ENCODE results near the gene CALB2.
"Not testable (repeated sequence)": the region's sequence is repeated elsewhere in the genome, so short reads cannot be mapped to it uniquely, and the experiment has no call there.

The CALB2 gene

DNA sequence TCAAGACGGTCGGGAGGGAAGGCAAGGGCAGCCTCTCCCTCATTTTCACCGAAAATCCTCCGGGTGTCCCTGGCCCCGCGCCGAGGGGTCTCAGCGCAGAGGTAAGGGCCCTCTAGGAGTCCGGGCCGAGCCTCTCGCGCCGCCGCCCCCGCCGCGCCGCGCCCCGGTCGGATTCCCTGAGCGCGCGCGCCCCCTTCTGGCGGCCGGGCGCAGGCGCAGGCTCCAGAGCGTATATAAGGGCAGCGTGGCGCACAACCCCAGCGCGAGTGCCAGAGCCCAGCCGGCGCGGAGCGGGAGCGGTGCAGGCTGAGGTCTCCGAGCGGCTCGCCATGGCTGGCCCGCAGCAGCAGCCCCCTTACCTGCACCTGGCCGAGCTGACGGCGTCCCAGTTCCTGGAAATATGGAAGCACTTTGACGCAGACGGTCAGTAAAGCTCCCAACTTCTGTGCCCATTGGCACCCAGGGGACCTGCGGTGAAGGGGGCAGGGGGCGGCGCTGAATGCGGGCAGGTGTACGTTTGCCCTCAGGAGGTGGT, at the start of gene CALB2:
Gene CALB2, plus strand, starts transcription at position 260 of the 535 bp plus-strand sequence. Its CDS starts 70 bp downstream, at position 330.
- peak; percentile 43 for DNase-seq (ENCODE audit: low read depth)

DNA sequence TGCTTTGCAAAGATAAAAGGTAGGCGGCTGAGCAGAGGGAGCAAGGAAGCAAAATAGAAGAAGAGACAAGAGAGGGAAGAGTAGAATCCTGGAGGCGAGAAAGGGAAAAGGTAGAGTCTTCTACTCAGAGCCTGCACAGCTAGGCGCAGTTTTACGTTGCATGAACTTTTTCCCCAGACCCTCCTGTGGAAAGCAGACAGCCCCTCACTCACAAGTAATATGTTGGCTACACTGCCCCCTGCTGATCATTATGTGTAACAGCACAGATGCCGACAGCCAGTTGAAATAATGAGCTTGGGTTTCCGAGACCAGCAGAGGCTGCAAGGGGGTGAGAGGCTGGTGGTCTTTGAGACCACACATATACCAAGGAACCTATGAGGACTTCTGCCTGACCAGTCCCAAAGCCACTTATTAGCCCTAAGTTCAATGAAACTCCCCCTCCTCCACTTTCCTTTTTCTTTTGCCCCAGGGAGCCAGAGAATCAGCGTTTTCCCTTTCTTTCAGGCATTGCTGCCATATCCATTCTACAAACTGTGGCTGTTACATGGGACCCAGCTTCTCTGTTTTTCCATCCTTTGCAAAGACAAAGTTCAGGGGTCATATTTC, 46.9 kb upstream of the CALB2 start:
- DNase-seq (ENCODE audit: low read depth) = no peak

DNA sequence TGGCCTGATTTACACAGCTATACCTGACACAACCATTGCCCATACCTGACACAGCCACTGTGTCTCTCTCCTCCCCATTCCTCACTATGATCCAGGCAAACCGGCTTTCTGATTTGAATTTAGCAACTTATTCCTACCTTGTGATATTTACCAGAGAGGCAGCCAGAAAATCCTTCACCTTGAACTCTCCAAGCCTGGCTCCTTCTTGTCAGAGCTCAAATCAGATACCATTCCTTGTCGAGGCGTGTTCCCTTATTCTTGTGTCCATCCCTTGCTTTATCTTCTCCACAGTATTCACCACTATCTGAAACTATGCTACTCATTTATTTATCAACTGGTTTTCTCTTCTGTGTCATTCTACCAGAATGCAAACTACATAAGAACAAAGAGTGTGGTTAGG, 44.9 kb upstream of the CALB2 start:
- DNase-seq (ENCODE audit: low read depth) = not testable (repeated sequence)

GRCh38 chr16:71315269-71315668, 43.3 kb upstream of the CALB2 start:
- no peak for DNase-seq (ENCODE audit: low read depth)

GRCh38 chr16:71319999-71320398, 38.5 kb upstream of the CALB2 start:
- no peak for DNase-seq (ENCODE audit: low read depth)

GRCh38 chr16:71327720-71328119, 30.8 kb upstream of the CALB2 start:
- DNase-seq (ENCODE audit: low read depth) = no peak

DNA sequence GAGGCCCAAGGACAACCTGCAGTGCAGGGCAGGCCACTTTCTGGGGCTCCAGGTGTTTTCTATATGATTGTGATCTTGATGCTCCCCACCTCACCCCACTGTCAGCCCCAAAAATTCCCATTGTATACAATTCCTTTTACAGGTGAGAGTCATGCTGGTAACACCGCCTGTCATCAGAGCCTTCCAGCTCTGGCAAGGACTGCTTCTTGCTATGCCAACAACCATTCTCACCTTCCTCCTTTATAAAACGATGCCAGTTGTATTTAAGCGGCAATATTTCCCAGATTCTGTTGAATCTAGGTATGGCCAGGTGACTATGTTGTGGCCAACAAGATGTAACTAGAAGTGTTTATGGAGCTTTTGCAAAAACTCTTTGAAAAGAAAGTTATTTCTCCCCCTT, 30.4 kb upstream of the CALB2 start:
- DNase-seq (ENCODE audit: low read depth) = no peak

DNA sequence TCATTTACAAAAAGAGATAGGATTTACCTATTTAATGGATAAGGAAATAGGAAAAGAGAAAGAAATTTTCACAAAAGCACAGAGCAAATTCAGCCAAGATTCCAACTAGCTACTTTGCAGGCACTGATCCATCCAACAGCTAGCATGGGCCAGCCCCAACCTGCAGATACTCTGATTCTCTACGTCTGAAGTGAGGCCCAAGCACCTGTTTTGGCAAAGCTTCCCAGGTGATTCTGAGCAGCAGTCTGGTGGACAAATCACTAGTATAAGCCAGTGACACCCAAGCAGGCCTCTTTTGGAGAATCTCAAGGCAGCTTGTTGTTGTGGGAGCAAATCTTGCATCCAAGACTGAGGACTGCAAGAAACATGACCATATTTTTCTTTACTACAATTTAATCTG, 20.9 kb upstream of the CALB2 start:
- no peak for DNase-seq (ENCODE audit: low read depth)

DNA sequence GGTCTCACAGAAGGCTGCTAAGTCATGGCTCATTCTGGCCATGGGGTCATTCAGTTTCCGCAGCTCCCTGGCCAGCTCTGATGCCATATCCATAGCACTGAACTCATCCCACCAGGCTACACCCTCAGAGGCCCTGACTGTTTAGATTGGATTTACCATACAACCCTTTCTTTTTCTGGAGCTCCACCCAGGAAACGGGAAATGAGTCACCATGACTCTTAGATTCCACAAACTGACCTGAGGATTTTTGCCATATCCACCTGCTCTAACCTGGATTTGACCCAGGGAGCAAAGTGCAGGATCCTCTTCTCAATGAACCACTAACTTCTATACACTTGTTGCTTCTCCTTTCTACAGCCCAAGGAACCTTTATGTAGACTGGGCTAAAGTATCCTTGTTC, 20.3 kb upstream of the CALB2 start:
- no peak for DNase-seq (ENCODE audit: low read depth)

- DNase-seq (ENCODE audit: low read depth) = no peak
Observed at GRCh38 chr16:71338632-71339031, 19.9 kb upstream of the CALB2 start.

DNA sequence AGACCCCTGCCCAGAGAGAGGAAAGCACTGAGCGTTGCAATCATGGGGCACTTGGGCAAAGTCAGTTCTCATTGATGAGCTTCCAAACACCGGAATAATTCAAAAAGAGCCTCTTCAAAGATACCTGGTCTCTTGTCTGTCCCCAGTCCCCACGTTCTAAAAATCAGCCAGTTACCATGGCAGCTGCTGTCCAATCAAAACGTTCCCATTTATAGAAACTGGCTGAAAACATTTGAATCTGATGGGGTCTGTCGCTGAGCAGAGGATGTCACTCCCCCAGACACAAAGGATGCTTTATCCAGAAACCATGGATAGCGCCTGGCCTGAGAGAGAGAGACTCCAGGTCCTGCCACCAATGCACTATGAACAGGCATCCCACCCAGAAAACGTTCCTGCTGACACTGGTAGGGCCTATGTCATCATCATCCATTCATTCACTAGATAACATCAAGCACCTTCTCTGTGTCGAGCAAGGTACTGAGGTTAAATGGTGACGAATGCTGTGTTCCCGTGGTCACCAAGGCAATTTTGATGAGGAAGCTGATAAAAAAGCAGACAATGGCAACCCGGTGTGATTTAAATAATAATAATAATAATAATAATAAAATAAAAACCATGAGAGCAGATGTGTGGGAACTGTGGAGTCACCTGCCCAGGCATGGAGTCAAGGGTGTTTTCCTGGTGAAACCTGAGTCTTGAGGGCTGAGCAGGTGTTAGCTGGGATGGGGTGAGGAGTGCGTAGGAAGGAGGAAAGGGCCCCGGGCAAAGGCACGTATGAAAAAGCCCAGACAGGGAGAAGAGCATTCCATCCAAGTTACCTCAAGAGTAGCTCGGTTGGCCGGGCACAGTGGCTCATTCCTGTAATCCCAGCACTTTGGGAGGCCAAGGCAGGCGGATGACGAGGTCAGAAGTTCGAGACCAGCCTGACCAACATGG, 19.0 kb upstream of the CALB2 start:
- no peak for DNase-seq (ENCODE audit: low read depth)

DNA sequence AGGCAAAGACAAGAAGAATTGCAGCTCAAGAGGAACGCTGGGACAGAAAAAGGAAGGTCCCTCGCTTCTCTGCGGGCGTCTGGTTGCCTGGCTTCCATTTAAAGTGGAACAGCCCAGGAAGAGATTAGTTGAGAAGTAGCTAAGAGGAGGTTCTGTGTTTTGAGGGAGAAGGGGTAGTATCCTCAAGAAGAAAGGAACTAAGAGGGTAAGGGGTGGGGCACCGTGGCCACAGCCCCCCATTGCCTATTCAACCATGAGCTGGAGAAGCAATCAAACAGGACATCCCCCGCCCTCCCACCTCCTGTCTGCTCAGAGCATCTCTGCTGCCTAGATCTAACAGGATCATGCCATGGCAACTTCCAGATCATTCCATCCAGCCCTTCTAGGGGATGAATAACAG, 18.1 kb upstream of the CALB2 start:
- no peak for DNase-seq (ENCODE audit: low read depth)

DNA sequence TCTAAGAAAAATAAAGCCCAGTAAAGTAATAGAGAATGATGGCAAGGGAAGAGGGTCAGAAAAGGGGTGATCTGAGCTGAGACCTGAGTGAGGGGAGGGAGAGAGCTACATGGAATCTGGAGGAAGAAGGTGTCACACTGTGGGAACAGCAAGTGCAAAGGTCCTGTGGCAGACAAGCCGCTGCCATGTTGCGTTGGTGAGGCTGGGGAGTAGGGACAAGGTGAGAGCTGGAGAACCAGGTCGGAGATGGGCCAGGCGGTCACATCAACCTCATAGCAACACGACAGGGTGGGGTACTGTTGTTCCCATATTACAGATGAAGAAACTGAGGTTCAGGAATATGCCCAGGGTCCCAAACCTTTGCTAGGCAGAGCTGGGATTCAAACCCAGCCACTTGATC, 16.6 kb upstream of the CALB2 start:
- DNase-seq (ENCODE audit: low read depth) = no peak

DNA sequence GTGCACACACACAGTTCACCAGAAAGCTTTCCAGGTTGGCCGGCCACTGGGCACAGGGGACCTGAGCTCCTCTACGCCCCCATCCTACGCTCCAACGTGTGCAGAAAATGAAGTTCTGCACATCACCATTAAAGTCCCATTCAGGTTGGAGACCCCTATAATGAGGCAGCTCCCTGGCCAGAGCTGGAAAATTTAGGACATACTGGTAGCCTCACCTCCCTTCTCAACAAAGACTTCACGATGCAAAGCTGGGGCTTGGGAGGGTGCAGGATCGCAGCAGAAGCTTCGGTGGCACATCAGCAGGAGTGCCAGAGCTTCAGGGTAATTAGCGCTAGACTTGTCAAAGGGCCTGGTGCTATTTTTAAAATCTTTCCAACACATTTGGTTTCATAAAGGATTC, 15.4 kb upstream of the CALB2 start:
- no peak for DNase-seq (ENCODE audit: low read depth)

DNA sequence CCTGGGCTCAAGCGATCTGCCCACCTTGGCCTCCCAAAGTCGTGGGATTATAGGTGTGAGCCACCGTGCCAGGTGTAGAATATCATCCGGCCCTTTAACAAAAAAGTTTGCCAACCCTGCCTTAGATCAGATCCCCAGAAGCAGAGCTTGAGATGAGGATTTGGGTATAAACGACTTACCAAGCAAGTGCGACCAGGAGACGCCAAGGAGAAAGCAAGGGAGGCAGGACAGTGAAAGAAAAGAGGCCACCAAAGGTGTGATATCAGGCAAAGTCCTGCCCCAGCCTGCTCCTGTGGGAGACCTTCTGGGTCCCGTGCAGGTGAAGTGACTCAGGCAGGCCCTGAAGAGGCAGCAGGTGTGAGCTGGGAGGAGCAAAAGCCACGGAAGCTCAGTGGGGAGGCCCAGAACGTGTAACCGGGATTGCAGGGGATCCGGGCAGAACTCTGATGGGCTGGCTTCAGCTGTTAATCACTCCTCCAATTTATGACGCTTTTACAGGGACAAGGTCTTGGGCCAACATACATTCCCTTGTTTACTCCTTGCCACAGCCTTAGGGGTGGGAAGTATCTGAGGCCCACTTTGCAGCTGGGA, 14.1 kb upstream of the CALB2 start:
- no peak for DNase-seq (ENCODE audit: low read depth)

DNA sequence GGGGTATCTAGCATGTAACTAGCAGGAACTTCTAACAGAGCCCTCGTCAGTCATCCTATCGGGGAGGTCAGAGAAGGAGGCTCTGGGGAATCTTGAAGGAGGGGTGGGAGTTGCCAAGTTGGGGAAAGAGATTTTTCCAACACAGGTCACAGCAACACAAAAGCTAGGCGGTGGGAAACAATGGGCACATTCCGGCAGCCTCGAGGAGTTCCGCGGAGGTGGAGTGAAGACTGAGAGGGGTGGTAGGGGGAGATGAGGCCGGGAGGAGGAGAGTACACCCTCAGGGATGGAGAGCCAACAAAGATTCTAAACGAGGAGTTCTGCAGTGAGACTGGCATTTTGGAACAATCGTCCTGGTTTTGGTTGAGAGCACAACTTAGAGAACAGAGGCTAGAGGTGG, 13.5 kb upstream of the CALB2 start:
- no peak for DNase-seq (ENCODE audit: low read depth)

DNA sequence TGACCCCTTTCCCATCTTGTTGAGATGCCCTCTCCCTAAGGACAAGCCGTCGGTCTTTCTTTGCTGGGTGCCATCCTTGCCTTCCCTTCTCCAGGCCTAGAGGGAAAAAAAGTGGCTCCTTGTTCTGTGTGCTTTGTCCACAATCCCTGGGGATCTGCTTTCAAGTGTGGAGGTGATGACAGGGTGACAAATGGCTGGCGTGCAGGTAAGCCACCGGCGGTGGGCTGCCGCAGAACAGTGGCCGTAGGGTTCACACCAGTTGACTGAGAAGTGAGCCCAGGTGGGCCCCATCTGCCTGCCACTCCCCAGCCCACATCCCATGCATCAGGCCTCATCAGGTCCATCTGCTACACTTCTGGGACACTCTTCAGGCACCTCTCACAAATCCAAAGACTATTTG, 11.4 kb upstream of the CALB2 start:
- no peak for DNase-seq (ENCODE audit: low read depth)

DNA sequence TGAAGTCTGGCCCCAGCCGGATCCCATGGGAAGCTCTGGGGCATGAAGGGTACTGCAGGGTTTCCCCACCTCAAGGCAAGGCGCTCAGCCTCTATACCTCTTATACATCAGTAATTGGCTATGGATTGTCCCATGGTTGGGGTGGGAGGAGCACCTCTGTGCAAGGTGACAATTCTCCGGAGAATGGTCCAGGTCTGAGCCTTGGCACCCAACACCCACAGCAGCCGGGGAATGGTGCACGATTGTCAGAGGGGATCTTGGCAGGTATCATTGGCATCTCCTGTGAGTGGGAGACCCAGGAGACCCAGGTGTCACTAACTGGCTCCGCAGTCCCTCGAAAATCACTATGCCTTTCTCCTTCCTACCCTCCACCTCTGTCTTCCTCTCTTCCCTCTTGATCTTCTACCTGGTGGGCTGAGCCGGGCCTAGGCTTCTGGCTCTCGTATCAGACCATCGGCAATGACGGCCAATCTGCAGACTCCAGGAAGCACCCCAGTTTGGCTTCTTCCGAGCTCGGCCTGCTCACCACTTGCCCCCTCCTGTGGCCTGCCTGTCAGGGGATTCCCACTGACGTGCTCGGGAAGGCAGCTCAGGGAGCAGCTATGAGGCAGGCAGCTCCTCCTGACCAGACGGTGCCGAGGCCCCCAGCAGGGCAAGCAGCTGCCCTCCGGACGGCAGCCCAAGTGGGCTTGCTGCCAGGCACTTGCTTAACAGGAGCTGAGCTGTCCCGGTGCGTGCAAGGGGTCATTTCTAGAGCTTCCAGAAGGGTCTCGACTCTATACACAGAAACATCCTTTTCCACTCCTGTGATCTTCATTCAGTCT, 10.0 kb upstream of the CALB2 start:
- no peak for DNase-seq (ENCODE audit: low read depth)

GRCh38 chr16:71350821-71351557, 7.5 kb upstream of the CALB2 start:
- DNase-seq (ENCODE audit: low read depth) = no peak

DNA sequence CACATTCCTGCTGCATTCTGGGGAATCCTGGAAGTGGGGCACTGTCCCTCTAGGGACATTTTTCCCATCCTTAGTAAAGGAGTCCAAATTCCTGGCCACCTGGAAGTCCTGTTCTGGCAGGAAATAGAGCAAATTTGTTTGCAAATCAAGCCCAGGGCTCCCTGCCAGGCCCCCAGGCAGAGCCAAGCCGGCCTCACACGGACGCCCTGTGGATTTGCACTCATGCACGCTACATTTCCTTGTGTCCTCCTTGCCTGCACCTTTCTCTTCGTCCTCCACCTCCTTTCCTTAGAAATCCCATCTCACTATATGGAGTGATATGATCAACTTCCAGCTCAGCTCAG, 7.0 kb upstream of the CALB2 start:
- no peak for DNase-seq (ENCODE audit: low read depth)

- no peak for DNase-seq (ENCODE audit: low read depth)
Observed at GRCh38 chr16:71352466-71352865, 6.1 kb upstream of the CALB2 start.

All from activated T-helper 1 cell treated with Interleukin-2 at 50 U/mL for 16 hours (primary cell).